Stimulated activated naive CD8-positive, alpha-beta T cell treated with anti-CD3 and anti-CD28 coated beads, Interleukin-15, Interleukin-2, amounts not matched to agents 100 U/mL and 50 U/mL, for 24 hours (primary cell): ENCODE results near the gene ZNF628.

ENCODE experiments used
- ATAC-seq: fragments of 150-1000 bp; cut with Tn5 transposase; one replicate; pipeline ENCODE4 v1.10.0; 2021
- DNase-seq: peaks from one replicate; pipeline ENCODE4 v3.0.0; 2021

Gene ZNF628

GRCh38 chr19:55497763-55498162 is 21.3 kb downstream of the ZNF628 start:
- no peak for DNase-seq
- no peak for ATAC-seq

- ATAC-seq (no peak), DNase-seq (no peak)
These were observed 21.9 kb downstream of the ZNF628 start for GRCh38 chr19:55498246-55498840.

- ATAC-seq (no peak), DNase-seq (no peak)
These were observed 24.0 kb downstream of the ZNF628 start for GRCh38 chr19:55500368-55500952.

- DNase-seq (no peak), ATAC-seq (no peak)
These were observed 26.0 kb downstream of the ZNF628 start for GRCh38 chr19:55502197-55502952.

GRCh38 chr19:55503157-55503501 is 26.7 kb downstream of the ZNF628 start:
- DNase-seq (no peak), ATAC-seq (no peak)

- DNase-seq (peak; percentile 97), ATAC-seq (peak; percentile 93)
These were observed 27.3 kb downstream of the ZNF628 start for GRCh38 chr19:55503502-55504251.

- ATAC-seq: no peak
- DNase-seq: no peak
These were observed 27.8 kb downstream of the ZNF628 start for GRCh38 chr19:55504252-55504603.

GRCh38 chr19:55504981-55505380 is 28.6 kb downstream of the ZNF628 start:
- no peak for DNase-seq
- ATAC-seq: no peak

- DNase-seq (no peak), ATAC-seq (no peak)
These were observed 31.7 kb downstream of the ZNF628 start for GRCh38 chr19:55508120-55508519.

GRCh38 chr19:55516878-55517620 is 40.6 kb downstream of the ZNF628 start:
- peak; percentile 100 for ATAC-seq
- peak; percentile 93 for DNase-seq

- no peak for DNase-seq
- no peak for ATAC-seq
These were observed 43.3 kb downstream of the ZNF628 start for GRCh38 chr19:55519451-55520311.

GRCh38 chr19:55520691-55521292 is 44.4 kb downstream of the ZNF628 start:
- ATAC-seq (no peak), DNase-seq (no peak)

GRCh38 chr19:55525289-55526101 is 49.1 kb downstream of the ZNF628 start:
- ATAC-seq (no peak), DNase-seq (no peak)

- no peak for ATAC-seq
- DNase-seq: no peak
These were observed 50.1 kb downstream of the ZNF628 start for GRCh38 chr19:55526216-55527196.

GRCh38 chr19:55527197-55528029 is 51.0 kb downstream of the ZNF628 start:
- DNase-seq (no peak), ATAC-seq (no peak)

GRCh38 chr19:55528030-55528803 is 51.8 kb downstream of the ZNF628 start:
- DNase-seq (no peak), ATAC-seq (no peak)

GRCh38 chr19:55529636-55530234 is 53.3 kb downstream of the ZNF628 start:
- DNase-seq: no peak
- no peak for ATAC-seq
